Measurements from ENCODE around the gene ATP11A.

The ATP11A gene

DNA sequence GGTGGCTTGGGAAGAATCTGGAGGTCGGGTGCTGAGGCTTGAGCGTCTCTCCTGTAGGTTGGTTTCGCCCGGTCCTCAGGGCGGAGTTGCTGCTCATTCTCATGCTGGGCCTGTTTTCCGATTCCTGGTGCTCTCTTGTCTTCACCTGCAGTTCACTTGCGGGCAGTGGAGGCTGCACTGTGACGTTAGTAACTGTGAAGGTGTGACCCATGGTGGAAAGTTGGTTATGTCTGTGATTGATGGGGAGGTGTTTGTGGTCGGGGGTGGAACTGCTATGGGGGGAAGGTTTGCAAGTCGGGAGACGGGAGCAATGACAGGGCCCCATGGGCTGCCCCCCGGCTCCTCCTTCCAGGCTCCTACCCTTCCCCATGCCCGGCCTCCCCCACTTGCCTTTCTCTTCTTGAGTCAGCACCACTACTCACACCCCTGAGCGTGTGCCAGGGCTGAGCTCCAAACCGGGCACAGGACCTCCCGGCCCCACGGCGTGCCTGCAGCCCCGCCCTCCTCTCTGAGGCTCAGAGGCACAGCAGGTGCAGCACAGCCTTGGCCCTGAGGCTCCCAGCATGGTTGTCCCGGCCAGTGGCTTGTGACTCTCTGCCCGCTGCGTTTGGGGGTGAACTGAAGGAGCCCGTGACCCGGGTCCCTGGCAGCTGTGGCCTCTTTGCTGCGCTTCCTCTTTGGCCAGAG is 79.1 kb downstream of the ATP11A start:
- H3K9me3 ChIP-seq (ENCODE audit: control insufficient read depth, insufficient read depth, low read depth, low read length) = no peaks in the 10 kb centered on the region
- no peak overlapping the region for H3K27ac ChIP-seq (ENCODE audit: extremely low read depth, low read depth, low read length)
- no peak overlapping the region for H3K4me3 ChIP-seq (ENCODE audit: low read depth, low read length)
- ChIA-PET POLR2A (no interaction called here), CTCF (no interaction called here)
- H3K4me1 ChIP-seq (ENCODE audit: control insufficient read depth, insufficient read depth, low read length) = peaks cover 10% of the 10 kb centered on the region
- H3K36me3 ChIP-seq (ENCODE audit: control insufficient read depth in 2 of 2, insufficient read depth in 1 of 2, low read length in 2 of 2) = no peaks in the 10 kb centered on the region
- TF ChIP-seq ZNF48 (tag by site-specific recombination; IDR thresholded peaks at IDR 0.05) (no peak), GLIS1 (tag by site-specific recombination; IDR thresholded peaks at IDR 0.05) (no peak), KLF7 (tag by site-specific recombination; IDR thresholded peaks at IDR 0.05; ENCODE audit: borderline replicate concordance) (no peak), ZNF112 (tag by site-specific recombination; IDR thresholded peaks at IDR 0.05) (no peak), ZNF837 (tag by site-specific recombination; IDR thresholded peaks at IDR 0.05) (no peak), ZNF274 (IDR thresholded peaks at IDR 0.05; ENCODE audit: low read length) (no peak), ZNF274 (tag by site-specific recombination; IDR thresholded peaks at IDR 0.05; ENCODE audit: borderline replicate concordance) (no peak), ZNF530 (tag by site-specific recombination; IDR thresholded peaks at IDR 0.05; ENCODE audit: low read depth) (no peak), ZNF24 (tag by site-specific recombination; IDR thresholded peaks at IDR 0.05) (no peak), ZNF148 (tag by site-specific recombination; IDR thresholded peaks at IDR 0.05; ENCODE audit: borderline replicate concordance) (no peak), ZBTB11 (tag by site-specific recombination; conservative IDR thresholded peaks at IDR 0.05; ENCODE audit: low read depth) (no peak), IKZF3 (tag by site-specific recombination; IDR thresholded peaks at IDR 0.05) (no peak)
- TF ChIP-seq, protein P1, sequence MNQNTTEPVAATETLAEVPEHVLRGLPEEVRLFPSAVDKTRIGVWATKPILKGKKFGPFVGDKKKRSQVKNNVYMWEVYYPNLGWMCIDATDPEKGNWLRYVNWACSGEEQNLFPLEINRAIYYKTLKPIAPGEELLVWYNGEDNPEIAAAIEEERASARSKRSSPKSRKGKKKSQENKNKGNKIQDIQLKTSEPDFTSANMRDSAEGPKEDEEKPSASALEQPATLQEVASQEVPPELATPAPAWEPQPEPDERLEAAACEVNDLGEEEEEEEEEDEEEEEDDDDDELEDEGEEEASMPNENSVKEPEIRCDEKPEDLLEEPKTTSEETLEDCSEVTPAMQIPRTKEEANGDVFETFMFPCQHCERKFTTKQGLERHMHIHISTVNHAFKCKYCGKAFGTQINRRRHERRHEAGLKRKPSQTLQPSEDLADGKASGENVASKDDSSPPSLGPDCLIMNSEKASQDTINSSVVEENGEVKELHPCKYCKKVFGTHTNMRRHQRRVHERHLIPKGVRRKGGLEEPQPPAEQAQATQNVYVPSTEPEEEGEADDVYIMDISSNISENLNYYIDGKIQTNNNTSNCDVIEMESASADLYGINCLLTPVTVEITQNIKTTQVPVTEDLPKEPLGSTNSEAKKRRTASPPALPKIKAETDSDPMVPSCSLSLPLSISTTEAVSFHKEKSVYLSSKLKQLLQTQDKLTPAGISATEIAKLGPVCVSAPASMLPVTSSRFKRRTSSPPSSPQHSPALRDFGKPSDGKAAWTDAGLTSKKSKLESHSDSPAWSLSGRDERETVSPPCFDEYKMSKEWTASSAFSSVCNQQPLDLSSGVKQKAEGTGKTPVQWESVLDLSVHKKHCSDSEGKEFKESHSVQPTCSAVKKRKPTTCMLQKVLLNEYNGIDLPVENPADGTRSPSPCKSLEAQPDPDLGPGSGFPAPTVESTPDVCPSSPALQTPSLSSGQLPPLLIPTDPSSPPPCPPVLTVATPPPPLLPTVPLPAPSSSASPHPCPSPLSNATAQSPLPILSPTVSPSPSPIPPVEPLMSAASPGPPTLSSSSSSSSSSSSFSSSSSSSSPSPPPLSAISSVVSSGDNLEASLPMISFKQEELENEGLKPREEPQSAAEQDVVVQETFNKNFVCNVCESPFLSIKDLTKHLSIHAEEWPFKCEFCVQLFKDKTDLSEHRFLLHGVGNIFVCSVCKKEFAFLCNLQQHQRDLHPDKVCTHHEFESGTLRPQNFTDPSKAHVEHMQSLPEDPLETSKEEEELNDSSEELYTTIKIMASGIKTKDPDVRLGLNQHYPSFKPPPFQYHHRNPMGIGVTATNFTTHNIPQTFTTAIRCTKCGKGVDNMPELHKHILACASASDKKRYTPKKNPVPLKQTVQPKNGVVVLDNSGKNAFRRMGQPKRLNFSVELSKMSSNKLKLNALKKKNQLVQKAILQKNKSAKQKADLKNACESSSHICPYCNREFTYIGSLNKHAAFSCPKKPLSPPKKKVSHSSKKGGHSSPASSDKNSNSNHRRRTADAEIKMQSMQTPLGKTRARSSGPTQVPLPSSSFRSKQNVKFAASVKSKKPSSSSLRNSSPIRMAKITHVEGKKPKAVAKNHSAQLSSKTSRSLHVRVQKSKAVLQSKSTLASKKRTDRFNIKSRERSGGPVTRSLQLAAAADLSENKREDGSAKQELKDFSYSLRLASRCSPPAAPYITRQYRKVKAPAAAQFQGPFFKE (tag by site-specific recombination; IDR thresholded peaks at IDR 0.05; ENCODE audit: borderline replicate concordance) = no peak
- TF ChIP-seq, protein P2, sequence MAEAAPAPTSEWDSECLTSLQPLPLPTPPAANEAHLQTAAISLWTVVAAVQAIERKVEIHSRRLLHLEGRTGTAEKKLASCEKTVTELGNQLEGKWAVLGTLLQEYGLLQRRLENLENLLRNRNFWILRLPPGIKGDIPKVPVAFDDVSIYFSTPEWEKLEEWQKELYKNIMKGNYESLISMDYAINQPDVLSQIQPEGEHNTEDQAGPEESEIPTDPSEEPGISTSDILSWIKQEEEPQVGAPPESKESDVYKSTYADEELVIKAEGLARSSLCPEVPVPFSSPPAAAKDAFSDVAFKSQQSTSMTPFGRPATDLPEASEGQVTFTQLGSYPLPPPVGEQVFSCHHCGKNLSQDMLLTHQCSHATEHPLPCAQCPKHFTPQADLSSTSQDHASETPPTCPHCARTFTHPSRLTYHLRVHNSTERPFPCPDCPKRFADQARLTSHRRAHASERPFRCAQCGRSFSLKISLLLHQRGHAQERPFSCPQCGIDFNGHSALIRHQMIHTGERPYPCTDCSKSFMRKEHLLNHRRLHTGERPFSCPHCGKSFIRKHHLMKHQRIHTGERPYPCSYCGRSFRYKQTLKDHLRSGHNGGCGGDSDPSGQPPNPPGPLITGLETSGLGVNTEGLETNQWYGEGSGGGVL (tag by site-specific recombination; IDR thresholded peaks at IDR 0.05) = no peak
- TF ChIP-seq, protein P3, sequence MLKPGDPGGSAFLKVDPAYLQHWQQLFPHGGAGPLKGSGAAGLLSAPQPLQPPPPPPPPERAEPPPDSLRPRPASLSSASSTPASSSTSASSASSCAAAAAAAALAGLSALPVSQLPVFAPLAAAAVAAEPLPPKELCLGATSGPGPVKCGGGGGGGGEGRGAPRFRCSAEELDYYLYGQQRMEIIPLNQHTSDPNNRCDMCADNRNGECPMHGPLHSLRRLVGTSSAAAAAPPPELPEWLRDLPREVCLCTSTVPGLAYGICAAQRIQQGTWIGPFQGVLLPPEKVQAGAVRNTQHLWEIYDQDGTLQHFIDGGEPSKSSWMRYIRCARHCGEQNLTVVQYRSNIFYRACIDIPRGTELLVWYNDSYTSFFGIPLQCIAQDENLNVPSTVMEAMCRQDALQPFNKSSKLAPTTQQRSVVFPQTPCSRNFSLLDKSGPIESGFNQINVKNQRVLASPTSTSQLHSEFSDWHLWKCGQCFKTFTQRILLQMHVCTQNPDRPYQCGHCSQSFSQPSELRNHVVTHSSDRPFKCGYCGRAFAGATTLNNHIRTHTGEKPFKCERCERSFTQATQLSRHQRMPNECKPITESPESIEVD (tag by site-specific recombination; IDR thresholded peaks at IDR 0.05) = no peak
- TF ChIP-seq, protein P4, sequence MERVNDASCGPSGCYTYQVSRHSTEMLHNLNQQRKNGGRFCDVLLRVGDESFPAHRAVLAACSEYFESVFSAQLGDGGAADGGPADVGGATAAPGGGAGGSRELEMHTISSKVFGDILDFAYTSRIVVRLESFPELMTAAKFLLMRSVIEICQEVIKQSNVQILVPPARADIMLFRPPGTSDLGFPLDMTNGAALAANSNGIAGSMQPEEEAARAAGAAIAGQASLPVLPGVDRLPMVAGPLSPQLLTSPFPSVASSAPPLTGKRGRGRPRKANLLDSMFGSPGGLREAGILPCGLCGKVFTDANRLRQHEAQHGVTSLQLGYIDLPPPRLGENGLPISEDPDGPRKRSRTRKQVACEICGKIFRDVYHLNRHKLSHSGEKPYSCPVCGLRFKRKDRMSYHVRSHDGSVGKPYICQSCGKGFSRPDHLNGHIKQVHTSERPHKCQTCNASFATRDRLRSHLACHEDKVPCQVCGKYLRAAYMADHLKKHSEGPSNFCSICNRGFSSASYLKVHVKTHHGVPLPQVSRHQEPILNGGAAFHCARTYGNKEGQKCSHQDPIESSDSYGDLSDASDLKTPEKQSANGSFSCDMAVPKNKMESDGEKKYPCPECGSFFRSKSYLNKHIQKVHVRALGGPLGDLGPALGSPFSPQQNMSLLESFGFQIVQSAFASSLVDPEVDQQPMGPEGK (tag by site-specific recombination; IDR thresholded peaks at IDR 0.05) = no peak

Measured in HEK293 (cell line).